ENCODE measurements around the gene ATCAY. TPM values are rescaled to one million over a fixed set of nuclear protein-coding genes. Genes with fewer than 3 reads are reported as not detected.

Gene ATCAY
- total RNA-seq, 1 experiment from 2014 or later: not detected

DNA sequence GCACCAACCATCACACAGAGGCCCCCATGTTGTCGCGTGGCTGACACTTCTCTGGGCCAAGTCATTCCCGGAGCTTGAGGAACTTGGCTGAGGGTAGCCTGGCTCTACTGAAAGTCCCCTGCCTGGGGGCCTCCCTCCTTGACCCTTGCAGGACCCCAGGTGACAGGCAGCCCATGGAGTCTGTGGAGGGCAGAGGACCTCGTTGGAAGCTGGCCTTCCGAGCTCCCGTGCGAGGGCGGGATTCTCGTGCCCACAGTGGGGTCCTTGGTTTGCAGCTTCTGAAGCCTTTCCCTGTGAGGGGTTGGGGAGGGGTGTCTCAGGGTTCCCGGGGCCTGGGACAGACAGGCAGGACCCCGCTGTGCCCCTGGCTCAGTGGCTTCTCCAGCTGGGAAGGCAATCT lies 68.8 kb downstream of the ATCAY start:
- ATAC-seq: no peak
- intact Hi-C loops (cut with micrococcal nuclease): no loop called here

GRCh38 chr19:3949997-3950859 lies 69.7 kb downstream of the ATCAY start:
- CTCF ChIA-PET: no interaction called here
- H4K20me1 ChIP-seq (ENCODE audit: low read length): no peaks in the 10 kb centered on the region
- no peak overlapping the region for H3K9ac ChIP-seq (ENCODE audit: low read length)
- DNase-seq: no peak
- H3K9me3 ChIP-seq (ENCODE audit: low read length): no peaks in the 10 kb centered on the region
- no peaks in the 10 kb centered on the region for H3K79me2 ChIP-seq (ENCODE audit: low read length)
- POLR2A ChIA-PET (ENCODE audit: unreplicated experiment): no interaction called here
- no peak overlapping the region for H3K27ac ChIP-seq (ENCODE audit: low read length)
- no TSS peak for BruUV-seq (replicated peaks)
- no peak overlapping the region for H2AFZ ChIP-seq (ENCODE audit: low read length)
- intact Hi-C loops (cut with micrococcal nuclease): no loop called here
- H3K4me3 ChIP-seq (ENCODE audit: low read length): no peak overlapping the region
- H3K9me2 ChIP-seq (replicated peaks; ENCODE audit: low read length): no peaks in the 10 kb centered on the region
- ATAC-seq: no peak
- no peak overlapping the region for H3K4me2 ChIP-seq (ENCODE audit: low read length)
- H3K4me1 ChIP-seq (ENCODE audit: insufficient read depth, low read length): no peaks in the 10 kb centered on the region
- H3K27me3 ChIP-seq (ENCODE audit: low read length): no peaks in the 10 kb centered on the region
- no peaks in the 10 kb centered on the region for H3F3A ChIP-seq (ENCODE audit: low read length, unreplicated experiment)
- no peaks in the 10 kb centered on the region for H3K36me3 ChIP-seq (ENCODE audit: low read depth, low read length)
- TF ChIP-seq, protein P1, sequence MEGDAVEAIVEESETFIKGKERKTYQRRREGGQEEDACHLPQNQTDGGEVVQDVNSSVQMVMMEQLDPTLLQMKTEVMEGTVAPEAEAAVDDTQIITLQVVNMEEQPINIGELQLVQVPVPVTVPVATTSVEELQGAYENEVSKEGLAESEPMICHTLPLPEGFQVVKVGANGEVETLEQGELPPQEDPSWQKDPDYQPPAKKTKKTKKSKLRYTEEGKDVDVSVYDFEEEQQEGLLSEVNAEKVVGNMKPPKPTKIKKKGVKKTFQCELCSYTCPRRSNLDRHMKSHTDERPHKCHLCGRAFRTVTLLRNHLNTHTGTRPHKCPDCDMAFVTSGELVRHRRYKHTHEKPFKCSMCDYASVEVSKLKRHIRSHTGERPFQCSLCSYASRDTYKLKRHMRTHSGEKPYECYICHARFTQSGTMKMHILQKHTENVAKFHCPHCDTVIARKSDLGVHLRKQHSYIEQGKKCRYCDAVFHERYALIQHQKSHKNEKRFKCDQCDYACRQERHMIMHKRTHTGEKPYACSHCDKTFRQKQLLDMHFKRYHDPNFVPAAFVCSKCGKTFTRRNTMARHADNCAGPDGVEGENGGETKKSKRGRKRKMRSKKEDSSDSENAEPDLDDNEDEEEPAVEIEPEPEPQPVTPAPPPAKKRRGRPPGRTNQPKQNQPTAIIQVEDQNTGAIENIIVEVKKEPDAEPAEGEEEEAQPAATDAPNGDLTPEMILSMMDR (conservative IDR thresholded peaks at IDR 0.05; ENCODE audit: low read depth, low read length): no peak

More for the DNA sequence above, 68.8 kb downstream of the ATCAY start:
- no TSS peak for BruUV-seq (replicated peaks)
- TF ChIP-seq EZH2 (IDR thresholded peaks at IDR 0.05; ENCODE audit: low read length, unreplicated experiment) (no peak), EZH2phosphoT487 (IDR thresholded peaks at IDR 0.05; ENCODE audit: borderline replicate concordance, low read length) (no peak)
- TF ChIP-seq, protein P1 (conservative IDR thresholded peaks at IDR 0.05; ENCODE audit: low read depth, low read length): no peak
- no peak overlapping the region for H3K4me2 ChIP-seq (ENCODE audit: low read length)
- ChIA-PET POLR2A (ENCODE audit: unreplicated experiment) (no interaction called here), CTCF (no interaction called here)
- no peaks in the 10 kb centered on the region for H3K9me2 ChIP-seq (replicated peaks; ENCODE audit: low read length)
- H4K20me1 ChIP-seq (ENCODE audit: low read length): no peaks in the 10 kb centered on the region
- no peaks in the 10 kb centered on the region for H3K27me3 ChIP-seq (ENCODE audit: low read length)
- no peak overlapping the region for H2AFZ ChIP-seq (ENCODE audit: low read length)
- H3K36me3 ChIP-seq (ENCODE audit: low read depth, low read length): no peaks in the 10 kb centered on the region
- H3K9ac ChIP-seq (ENCODE audit: low read length): no peak overlapping the region
- no peaks in the 10 kb centered on the region for H3K9me3 ChIP-seq (ENCODE audit: low read length)
- no peaks in the 10 kb centered on the region for H3K4me1 ChIP-seq (ENCODE audit: insufficient read depth, low read length)
- no peak overlapping the region for H3K27ac ChIP-seq (ENCODE audit: low read length)
- no peaks in the 10 kb centered on the region for H3K79me2 ChIP-seq (ENCODE audit: low read length)
- H3F3A ChIP-seq (ENCODE audit: low read length, unreplicated experiment): no peaks in the 10 kb centered on the region
- DNase-seq: no peak
- no peak overlapping the region for H3K4me3 ChIP-seq (ENCODE audit: low read length)
